Keratinocyte (primary cell): ENCODE results near the gene FAM83C. TPM values are rescaled to one million over a fixed set of nuclear protein-coding genes. Genes with fewer than 3 reads are reported as not detected.

Experiments used
- DNase-seq: peaks from one replicate; pipeline ENCODE4 v3.0.0-alpha.2; 2011; ENCODE audit warnings: low read depth, missing footprints, low spot score
- FAIRE-seq: peaks from 2 replicates; lab custom pipeline; 2011; peaks lifted over from hg19 to GRCh38; lab: Jason Lieb, UNC
- H2AFZ ChIP-seq: 2 replicates; pipeline ENCODE4 v1.6.0; 2012; ENCODE audit warnings: low read length, control low read depth, inconsistent platforms; ENCODE audit not compliant: control insufficient read depth
- H3K27ac ChIP-seq: 2 replicates; pipeline ENCODE4 v1.5.1; 2011; ENCODE audit warnings: low read length; ENCODE audit not compliant: control insufficient read depth, insufficient read depth
- H3K27me3 ChIP-seq: 3 replicates; pipeline ENCODE4 v1.6.0; 2011; ENCODE audit warnings: low read length; ENCODE audit not compliant: control insufficient read depth, insufficient read depth; ENCODE audit errors: extremely low read depth
- H3K36me3 ChIP-seq, 2 experiments: 2 replicates in 1 of 2; 3 replicates in 1 of 2; pipeline ENCODE4 v1.5.1; 2011; ENCODE audit warnings: low read length in 2 of 2, mild to moderate bottlenecking in 1 of 2; ENCODE audit not compliant: control insufficient read depth in 2 of 2, insufficient read depth in 2 of 2; ENCODE audit errors: extremely low read depth in 1 of 2
- H3K4me1 ChIP-seq: 3 replicates; pipeline ENCODE4 v1.5.1; 2011; ENCODE audit warnings: low read length; ENCODE audit not compliant: control insufficient read depth, insufficient read depth; ENCODE audit errors: extremely low read depth
- H3K4me2 ChIP-seq: 3 replicates; pipeline ENCODE4 v1.6.0; 2011; ENCODE audit warnings: low read depth, low read length; ENCODE audit not compliant: control insufficient read depth, insufficient read depth; ENCODE audit errors: extremely low read depth
- H3K4me3 ChIP-seq, 3 experiments: fragments of 200-600 bp in 1 of 3; sonication (generic) in 1 of 3; 2 replicates in 2 of 3; 3 replicates in 1 of 3; pipeline ENCODE4 v1.5.1; 2011 to 2016; ENCODE audit warnings: low read length in 3 of 3, mild to moderate bottlenecking in 3 of 3, control low read depth in 2 of 3, inconsistent platforms in 1 of 3, low read depth in 1 of 3, mixed read lengths in 1 of 3, mixed run types in 1 of 3, moderate library complexity in 1 of 3; ENCODE audit not compliant: control insufficient read depth in 2 of 3, insufficient read depth in 2 of 3; ENCODE audit errors: extremely low read depth in 1 of 3
- H3K79me2 ChIP-seq: 2 replicates; pipeline ENCODE4 v1.6.0; 2012; ENCODE audit warnings: low read length; ENCODE audit not compliant: control insufficient read depth, insufficient read depth
- H3K9ac ChIP-seq: 3 replicates; pipeline ENCODE4 v1.6.0; 2011; ENCODE audit warnings: low read length; ENCODE audit not compliant: control insufficient read depth, insufficient read depth; ENCODE audit errors: extremely low read depth
- H3K9me1 ChIP-seq: 3 replicates; pipeline ENCODE4 v1.6.0; 2011; ENCODE audit warnings: low read length; ENCODE audit not compliant: control insufficient read depth, insufficient read depth; ENCODE audit errors: extremely low read depth
- H3K9me3 ChIP-seq: 2 replicates; pipeline ENCODE4 v1.5.1; 2012; ENCODE audit warnings: low read depth, low read length; ENCODE audit not compliant: control insufficient read depth
- H4K20me1 ChIP-seq: 3 replicates; pipeline ENCODE4 v1.6.0; 2011; ENCODE audit warnings: low read length; ENCODE audit not compliant: control insufficient read depth, insufficient read depth; ENCODE audit errors: extremely low read depth
- EZH2 ChIP-seq: IDR thresholded peaks from one replicate; pipeline ENCODE4 v1.6.1; 2012; ENCODE audit warnings: inconsistent platforms, mild to moderate bottlenecking, low read length, moderate library complexity
- dilution Hi-C: fragments of 300-500 bp; cut with MboI; formaldehyde crosslinking; loops from one replicate; pipeline ENCODE4 v1.7.0; 2020; ENCODE audit warnings: low sequenced_read_pairs; ENCODE audit not compliant: extremely low pct_ligation_motif_present
- polyA plus RNA-seq, 5 experiments: library from polyadenylated mRNA; depleted of rRNA in 3 of 5; stranded (reverse) in 3 of 5; stranded (forward) in 1 of 5; unstranded in 1 of 5; fragments of >200 nt; gene quantifications; 1 replicate in 1 of 5; 2 replicates in 3 of 5; 3 replicates in 1 of 5; pipeline versions ENCODE4 v1.2.1 to v1.2.3, GENCODE V29; 2011 to 2012; ENCODE audit warnings: missing spikeins in 2 of 5, low read depth in 1 of 5, low replicate concordance in 1 of 5
- TF ChIP-seq, protein P1 (sequence below), 3 experiments: IDR thresholded peaks in 1 of 3; conservative IDR thresholded peaks in 1 of 3; optimal IDR thresholded peaks in 1 of 3; 2 replicates in 2 of 3; 3 replicates in 1 of 3; pipeline versions ENCODE3 to v1.5.1; 2011; ENCODE audit warnings: low read length in 3 of 3, mild to moderate bottlenecking in 3 of 3, moderate library complexity in 2 of 3, control low read depth in 1 of 3, inconsistent platforms in 1 of 3; ENCODE audit not compliant: insufficient read depth in 2 of 3; ENCODE audit errors: extremely low read depth in 1 of 3

FAM83C gene
- polyA plus RNA-seq, 1 donor (not counting 4 experiments of a cell fraction or from before 2014, with no cell fraction given): 12.4 TPM

GRCh38 chr20:35283441-35284266 is 8.6 kb downstream of the FAM83C start:
- H3K27ac ChIP-seq: peak overlapping the region; percentile 85
- TF ChIP-seq, protein P1, sequence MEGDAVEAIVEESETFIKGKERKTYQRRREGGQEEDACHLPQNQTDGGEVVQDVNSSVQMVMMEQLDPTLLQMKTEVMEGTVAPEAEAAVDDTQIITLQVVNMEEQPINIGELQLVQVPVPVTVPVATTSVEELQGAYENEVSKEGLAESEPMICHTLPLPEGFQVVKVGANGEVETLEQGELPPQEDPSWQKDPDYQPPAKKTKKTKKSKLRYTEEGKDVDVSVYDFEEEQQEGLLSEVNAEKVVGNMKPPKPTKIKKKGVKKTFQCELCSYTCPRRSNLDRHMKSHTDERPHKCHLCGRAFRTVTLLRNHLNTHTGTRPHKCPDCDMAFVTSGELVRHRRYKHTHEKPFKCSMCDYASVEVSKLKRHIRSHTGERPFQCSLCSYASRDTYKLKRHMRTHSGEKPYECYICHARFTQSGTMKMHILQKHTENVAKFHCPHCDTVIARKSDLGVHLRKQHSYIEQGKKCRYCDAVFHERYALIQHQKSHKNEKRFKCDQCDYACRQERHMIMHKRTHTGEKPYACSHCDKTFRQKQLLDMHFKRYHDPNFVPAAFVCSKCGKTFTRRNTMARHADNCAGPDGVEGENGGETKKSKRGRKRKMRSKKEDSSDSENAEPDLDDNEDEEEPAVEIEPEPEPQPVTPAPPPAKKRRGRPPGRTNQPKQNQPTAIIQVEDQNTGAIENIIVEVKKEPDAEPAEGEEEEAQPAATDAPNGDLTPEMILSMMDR (optimal IDR thresholded peaks at IDR 0.05 in 1 of 3, IDR thresholded peaks at IDR 0.05 in 1 of 3, conservative IDR thresholded peaks at IDR 0.05 in 1 of 3; ENCODE audit: extremely low read depth in 1 of 3, insufficient read depth in 2 of 3, low read length in 3 of 3): no peak
- TF ChIP-seq EZH2: no peak
- H3K4me1 ChIP-seq: peaks cover 36% of the 10 kb centered on the region
- dilution Hi-C loops: no loop called here
- peaks cover 37% of the 10 kb centered on the region for H3K79me2 ChIP-seq
- H3K9ac ChIP-seq: peak overlapping the region; percentile 85
- DNase-seq (no peak), FAIRE-seq (no peak)
- H4K20me1 ChIP-seq: peaks cover 4% of the 10 kb centered on the region
- H3K9me1 ChIP-seq: peaks cover 2% of the 10 kb centered on the region
- no peaks in the 10 kb centered on the region for H3K27me3 ChIP-seq
- H2AFZ ChIP-seq: no peak overlapping the region
- H3K4me3 ChIP-seq: peak overlapping the region; percentile 76 to 85 (median 80)
- H3K9me3 ChIP-seq: no peaks in the 10 kb centered on the region
- H3K36me3 ChIP-seq: peaks cover 10 to 46% of the 10 kb centered on the region in 2 experiments
- H3K4me2 ChIP-seq: peak overlapping the region; percentile 63

DNA sequence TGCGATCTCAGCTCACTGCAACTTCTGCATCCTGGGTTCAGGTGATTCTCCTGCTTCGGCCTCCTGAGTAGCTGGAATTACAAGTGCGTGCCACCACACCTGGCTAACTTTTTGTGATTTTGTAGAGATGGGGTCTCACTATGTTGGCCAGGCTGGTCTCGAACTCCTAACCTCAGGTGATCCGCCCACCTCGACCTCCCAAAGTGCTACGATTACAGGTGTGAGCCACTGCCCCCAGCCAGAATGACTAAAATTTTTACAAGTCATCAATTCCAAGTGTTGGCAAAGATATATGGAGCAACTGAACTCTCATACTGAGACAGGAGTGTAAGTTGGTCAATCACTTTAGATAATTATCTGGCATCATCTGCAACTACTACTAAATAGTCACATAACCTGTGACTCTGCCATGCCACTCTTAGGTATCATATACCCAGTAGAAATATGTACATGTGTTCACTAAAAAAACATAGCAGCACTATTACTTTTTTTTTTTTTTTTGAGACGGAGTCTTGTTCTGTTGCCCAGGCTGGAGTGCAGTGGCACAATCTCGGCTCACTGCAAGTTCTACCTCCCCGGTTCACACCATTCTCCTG is 10.6 kb downstream of the FAM83C start:
- dilution Hi-C loops: no loop called here
- Histone ChIP-seq H4K20me1 (peaks cover 6% of the 10 kb centered on the region), H3K36me3 (peaks cover 16 to 58% of the 10 kb centered on the region in 2 experiments), H3K9me1 (peaks cover 2% of the 10 kb centered on the region), H3K4me3 (no peak overlapping the region), H3K27ac (no peak overlapping the region), H3K27me3 (no peaks in the 10 kb centered on the region), H3K79me2 (peaks cover 46% of the 10 kb centered on the region), H2AFZ (no peak overlapping the region), H3K9me3 (no peaks in the 10 kb centered on the region), H3K9ac (no peak overlapping the region), H3K4me1 (peaks cover 48% of the 10 kb centered on the region), H3K4me2 (no peak overlapping the region)
- no peak for FAIRE-seq
- DNase-seq: no peak
- TF ChIP-seq, protein P1 (optimal IDR thresholded peaks at IDR 0.05 in 1 of 3, IDR thresholded peaks at IDR 0.05 in 1 of 3, conservative IDR thresholded peaks at IDR 0.05 in 1 of 3; ENCODE audit: extremely low read depth in 1 of 3, insufficient read depth in 2 of 3, low read length in 3 of 3): no peak
